IMR-90 (cell line): ENCODE measurements around the gene SRPK1. TPM values are rescaled to one million over a fixed set of nuclear protein-coding genes. Genes with fewer than 3 reads are reported as not detected.

Experiments
- ATAC-seq: fragments of 200-7000 bp; cut with Tn5 transposase; 2 replicates; pipeline ENCODE4 v1.9.1; 2020; ENCODE audit warnings: low read depth, mild to moderate bottlenecking, moderate library complexity
- BruUV-seq: library from RNA; stranded (reverse); fragments of 400-500 nt; replicated peaks from 2 replicates; lab custom pipeline; 2021; lab: Mats Ljungman, UMichigan
- CTCF ChIA-PET: fragments of 300-600 bp; formaldehyde crosslinking; extraction: SDS; loops from one replicate; lab custom pipeline; 2021; ENCODE audit warnings: antibody characterized with exemption; lab: Yijun Ruan, JAX
- POLR2A ChIA-PET: fragments of 300-600 bp; sonication (Branson Sonifier 250); formaldehyde crosslinking; loops from one replicate; lab custom pipeline; 2022; ENCODE audit warnings: antibody characterized with exemption; ENCODE audit not compliant: unreplicated experiment; lab: Charles Lee
- DNase-seq: peaks from one replicate; pipeline ENCODE4 v3.0.0; 2013
- H2AFZ ChIP-seq: replicated peaks from 2 replicates; pipeline ENCODE3; 2013; ENCODE audit warnings: low read length, mild to moderate bottlenecking; ENCODE audit not compliant: poor library complexity
- H2AK5ac ChIP-seq: 2 replicates; pipeline ENCODE4 v1.6.1; 2013; ENCODE audit warnings: low read depth, low read length, inconsistent platforms
- H2AK9ac ChIP-seq: replicated peaks from 2 replicates; pipeline ENCODE3; 2013; ENCODE audit warnings: mild to moderate bottlenecking, low read depth, low read length, moderate library complexity; ENCODE audit not compliant: poor library complexity
- H2BK120ac ChIP-seq: 2 replicates; pipeline ENCODE4 v1.6.1; 2013; ENCODE audit warnings: low read depth, low read length, inconsistent platforms
- H2BK15ac ChIP-seq: 3 replicates; pipeline ENCODE4 v1.6.1; 2013; ENCODE audit warnings: low read depth, low read length, inconsistent platforms
- H2BK20ac ChIP-seq: 2 replicates; pipeline ENCODE4 v1.6.1; 2013; ENCODE audit warnings: low read depth, mild to moderate bottlenecking, inconsistent platforms, low read length, moderate library complexity
- H2BK5ac ChIP-seq: 2 replicates; pipeline ENCODE4 v1.6.1; 2013; ENCODE audit warnings: mild to moderate bottlenecking, low read depth, low read length, inconsistent platforms; ENCODE audit not compliant: poor library complexity, severe bottlenecking
- H3K14ac ChIP-seq: replicated peaks from 2 replicates; pipeline ENCODE4 v1.6.1; 2013; ENCODE audit warnings: low read depth, low read length, inconsistent platforms
- H3K18ac ChIP-seq: 2 replicates; pipeline ENCODE4 v1.6.1; 2013; ENCODE audit warnings: low read depth, low read length, control low read depth
- H3K23ac ChIP-seq: 2 replicates; pipeline ENCODE4 v1.6.1; 2013; ENCODE audit warnings: low read depth, low read length, inconsistent platforms
- H3K27ac ChIP-seq: 2 replicates; pipeline ENCODE4 v1.5.1; 2013; ENCODE audit warnings: mild to moderate bottlenecking, control low read depth, low read length; ENCODE audit not compliant: insufficient read depth
- H3K27me3 ChIP-seq: 2 replicates; pipeline ENCODE4 v1.6.1; 2013; ENCODE audit warnings: low read length; ENCODE audit not compliant: control insufficient read depth, insufficient read depth
- H3K36me3 ChIP-seq: 2 replicates; pipeline ENCODE4 v1.6.1; 2013; ENCODE audit warnings: low read length, mixed read lengths; ENCODE audit not compliant: control insufficient read depth, insufficient read depth
- H3K4ac ChIP-seq: 2 replicates; pipeline ENCODE4 v1.6.1; 2013; ENCODE audit warnings: low read depth, low read length, inconsistent platforms
- H3K4me1 ChIP-seq: 2 replicates; pipeline ENCODE4 v1.6.1; 2013; ENCODE audit warnings: low read length, mixed read lengths; ENCODE audit not compliant: control insufficient read depth, insufficient read depth
- H3K4me2 ChIP-seq: 2 replicates; pipeline ENCODE4 v1.6.1; 2013; ENCODE audit warnings: low read depth, mild to moderate bottlenecking, control low read depth, low read length, moderate library complexity
- H3K4me3 ChIP-seq: 2 replicates; pipeline ENCODE4 v1.5.1; 2013; ENCODE audit warnings: low read depth, mild to moderate bottlenecking, control low read depth, low read length, moderate library complexity; ENCODE audit not compliant: insufficient read depth
- H3K56ac ChIP-seq: 2 replicates; pipeline ENCODE4 v1.6.1; 2013; ENCODE audit warnings: low read length, inconsistent platforms; ENCODE audit not compliant: insufficient read depth; ENCODE audit errors: extremely low read depth
- H3K79me1 ChIP-seq, 2 experiments: 2 replicates each; pipeline ENCODE4 v1.6.1; 2013; ENCODE audit warnings: low read length in 2 of 2, inconsistent platforms in 1 of 2, low read depth in 1 of 2
- H3K9ac ChIP-seq: 2 replicates; pipeline ENCODE4 v1.6.1; 2013; ENCODE audit warnings: low read depth, low read length, control low read depth
- H3K9me1 ChIP-seq: 2 replicates; pipeline ENCODE4 v1.6.1; 2013; ENCODE audit warnings: low read length, inconsistent platforms; ENCODE audit not compliant: insufficient read depth
- H3K9me3 ChIP-seq: 2 replicates; pipeline ENCODE4 v1.6.1; 2013; ENCODE audit warnings: low read length; ENCODE audit not compliant: control insufficient read depth, insufficient read depth
- H4K20me1 ChIP-seq: 2 replicates; pipeline ENCODE4 v1.6.1; 2013; ENCODE audit warnings: low read length, inconsistent platforms; ENCODE audit not compliant: insufficient read depth
- H4K5ac ChIP-seq: 2 replicates; pipeline ENCODE4 v1.6.1; 2013; ENCODE audit warnings: mild to moderate bottlenecking, low read depth, low read length, control low read depth
- H4K8ac ChIP-seq, 2 experiments: 2 replicates each; pipeline ENCODE4 v1.6.1; 2013; ENCODE audit warnings: low read depth in 2 of 2, low read length in 2 of 2, control low read depth in 1 of 2, inconsistent platforms in 1 of 2
- H4K91ac ChIP-seq: 2 replicates; pipeline ENCODE4 v1.6.1; 2013; ENCODE audit warnings: low read depth, low read length, inconsistent platforms; ENCODE audit not compliant: insufficient read depth
- RCOR1 ChIP-seq: IDR thresholded peaks from 2 replicates; pipeline ENCODE4 v1.6.1; 2012; ENCODE audit warnings: mild to moderate bottlenecking, low read length, improper control_type of control experiment; ENCODE audit not compliant: insufficient replicate concordance
- WGBS, 2 experiments: methylation state at CpG; one replicate each; pipeline versions ENCODE4 v1.1.5 to v1.1.7; 2013; ENCODE audit warnings: missing lambda C conversion rate in 2 of 2; ENCODE audit not compliant: insufficient read length in 1 of 2; ENCODE audit errors: extremely low coverage in 2 of 2; 5-methylcytosine and 5-hydroxymethylcytosine counted together
- dilution Hi-C: fragments of 300-500 bp; cut with HindIII; formaldehyde crosslinking; loops from one replicate; pipeline ENCODE4 v1.14.3; 2018; ENCODE audit warnings: low sequenced_read_pairs; ENCODE audit not compliant: unreplicated experiment
- in situ Hi-C: fragments of 300-500 bp; cut with MboI; formaldehyde crosslinking; loops from 3 replicates; pipeline ENCODE4 v1.14.3; 2019; ENCODE audit warnings: low sequenced_read_pairs, inconsistent platforms, mixed read lengths
- intact Hi-C: fragments of 100-400 bp; cut with micrococcal nuclease; formaldehyde crosslinking; loops from 2 replicates; pipeline ENCODE4 v1.10.0; 2022
- polyA plus RNA-seq, 3 experiments: library from polyadenylated mRNA; depleted of rRNA; stranded (reverse); fragments of >200 nt; gene quantifications; 2 replicates each; pipeline ENCODE4 v1.2.3, GENCODE V29; 2012; ENCODE audit warnings: low replicate concordance in 1 of 3
- total RNA-seq: library from RNA; depleted of rRNA; stranded (reverse); fragments of >200 nt; gene quantifications from 2 replicates; pipeline ENCODE4 v1.2.3, GENCODE V29; 2012
- TF ChIP-seq, protein P1 (sequence below): fragments of 150-350 bp; IDR thresholded peaks from 2 replicates; pipeline ENCODE4 v1.6.1; 2017; ENCODE audit warnings: mild to moderate bottlenecking, antibody characterized with exemption, low read length, low read depth

SRPK1 gene
- total and polyA plus RNA-seq, 2 of the 4 experiments (the other 2 are of a cell fraction) = 22.5 to 44.6 TPM

DNA sequence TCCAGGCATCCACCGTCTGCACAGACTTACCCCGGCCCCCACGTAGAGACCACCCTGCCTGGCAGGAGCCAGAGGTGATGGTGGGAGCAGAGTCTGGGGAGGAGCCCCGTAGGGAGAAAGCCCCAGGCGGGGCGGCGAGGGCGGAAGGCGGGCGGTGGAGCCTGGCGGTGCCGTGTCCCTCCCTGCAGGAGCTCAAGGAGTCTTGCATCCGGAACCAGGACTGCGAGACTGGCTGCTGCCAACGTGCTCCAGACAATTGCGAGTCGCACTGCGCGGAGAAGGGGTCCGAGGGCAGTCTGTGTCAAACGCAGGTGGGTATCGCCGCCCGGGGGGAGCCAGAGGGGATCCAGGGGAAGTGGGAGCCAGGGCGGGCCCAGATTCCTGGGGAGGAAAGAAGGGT is 134.1 kb downstream of the SRPK1 start:
- BruUV-seq = no TSS peak
- Histone ChIP-seq H3K4ac (no peak overlapping the region), H3K4me2 (no peak overlapping the region), H4K8ac (no peak overlapping the region), H2BK15ac (no peak overlapping the region), H3K18ac (no peak overlapping the region), H3K4me3 (no peak overlapping the region), H2AK9ac (no peak overlapping the region), H3K23ac (no peak overlapping the region), H3K9ac (no peak overlapping the region), H3K36me3 (no peaks in the 10 kb centered on the region), H3K79me1 (no peaks in the 10 kb centered on the region), H3K9me1 (no peaks in the 10 kb centered on the region), H3K9me3 (peaks cover 2% of the 10 kb centered on the region; the same call in 1 of the 2 replicates), H4K20me1 (no peaks in the 10 kb centered on the region), H3K27ac (no peak overlapping the region), H2BK120ac (no peak overlapping the region), H4K91ac (no peak overlapping the region), H2BK20ac (no peak overlapping the region), H3K4me1 (no peaks in the 10 kb centered on the region), H2AK5ac (no peak overlapping the region), H2AFZ (no peak overlapping the region), H2BK5ac (no peak overlapping the region), H4K5ac (no peak overlapping the region), H3K27me3 (peaks cover 52% of the 10 kb centered on the region), H3K14ac (no peak overlapping the region), H3K56ac (no peak overlapping the region)
- ChIA-PET POLR2A (no interaction called here), CTCF (interaction anchor here (0.8 to 1.9 kb wide), 2 partner anchors 10 to 12 kb away, joined by 4 to 7 read pairs; partner anchors contain the start of gene CLPS)
- dilution Hi-C loops (no loop called here), in situ Hi-C loops (no loop called here), intact Hi-C loops (loop anchor here (1.0 kb wide), 1 partner anchor 11 kb away; no protein-coding TSS in a partner anchor)
- ATAC-seq (no peak), DNase-seq (no peak)
- TF ChIP-seq, protein P1, sequence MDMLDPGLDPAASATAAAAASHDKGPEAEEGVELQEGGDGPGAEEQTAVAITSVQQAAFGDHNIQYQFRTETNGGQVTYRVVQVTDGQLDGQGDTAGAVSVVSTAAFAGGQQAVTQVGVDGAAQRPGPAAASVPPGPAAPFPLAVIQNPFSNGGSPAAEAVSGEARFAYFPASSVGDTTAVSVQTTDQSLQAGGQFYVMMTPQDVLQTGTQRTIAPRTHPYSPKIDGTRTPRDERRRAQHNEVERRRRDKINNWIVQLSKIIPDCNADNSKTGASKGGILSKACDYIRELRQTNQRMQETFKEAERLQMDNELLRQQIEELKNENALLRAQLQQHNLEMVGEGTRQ = no peak
- no peak for TF ChIP-seq RCOR1
- 44% methylated on average over 23 of the region's 25 CpGs; no CpG with 5 or more reads in 1 of the 2 experiments for WGBS, 2 experiments
